Effector CD4-positive, alpha-beta T cell (primary cell): Measurements from ENCODE around the gene PDIA2.
"Not testable (repeated sequence)": the region's sequence is repeated elsewhere in the genome, so short reads cannot be mapped to it uniquely, and the experiment has no call there.

Experiments used
- DNase-seq: peaks from one replicate; pipeline ENCODE4 v3.0.0-alpha.2; 2020

Gene PDIA2

DNA sequence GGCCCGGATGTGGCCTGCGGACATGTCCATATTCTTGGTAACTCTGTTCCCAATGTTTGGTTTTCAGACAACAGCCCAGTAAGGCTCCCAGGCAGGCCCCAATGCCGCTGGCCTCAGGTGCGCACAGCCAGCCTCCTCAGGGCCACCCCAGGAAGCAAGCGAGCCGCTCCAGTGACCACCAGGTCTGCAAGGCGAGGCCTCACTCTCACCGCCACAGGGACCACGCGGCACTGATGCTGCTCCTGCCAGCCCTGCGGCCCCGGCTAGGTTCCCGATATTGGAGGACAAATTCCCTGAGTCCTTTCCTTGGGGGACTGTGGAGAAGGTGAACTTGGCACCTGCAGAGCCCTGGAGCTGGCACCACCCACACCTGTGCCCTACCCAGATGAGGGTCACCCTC is 19.0 kb downstream of the PDIA2 start:
- DNase-seq, result no peak

DNA sequence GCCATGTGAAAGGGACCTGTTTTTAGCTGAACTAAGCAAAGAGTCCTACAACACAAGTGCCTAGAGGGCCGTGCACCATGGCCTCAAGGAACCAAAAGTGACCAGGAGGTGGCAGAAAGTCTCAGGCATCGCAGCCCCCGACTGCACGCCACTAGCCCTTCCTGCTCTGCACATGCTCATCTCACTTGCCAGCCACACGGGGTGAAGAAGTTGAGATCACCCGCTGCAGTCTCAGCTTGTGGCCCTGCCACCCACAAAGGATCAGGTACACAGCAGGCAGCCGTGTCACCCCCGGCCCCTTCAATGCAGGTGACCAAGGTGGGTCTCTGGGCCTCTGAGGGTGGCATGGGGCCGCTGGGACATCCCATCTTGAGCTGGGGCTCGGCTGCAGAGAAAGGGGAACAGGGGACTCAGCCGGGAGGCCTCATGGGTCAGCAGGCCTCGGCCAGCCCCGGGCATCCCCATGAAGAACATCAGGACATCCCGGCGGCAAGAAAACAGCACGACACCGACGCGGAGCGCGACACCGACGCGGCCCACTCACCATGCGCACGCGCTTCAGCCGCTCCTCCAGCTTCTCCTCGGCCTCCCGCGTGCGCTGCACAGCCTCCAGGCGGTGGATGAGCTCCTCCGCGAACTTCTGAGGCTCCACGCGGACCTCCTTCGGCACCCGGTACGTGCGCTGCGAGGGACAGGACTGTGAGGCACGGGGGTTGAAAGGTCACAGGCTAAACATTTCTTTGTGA is 21.0 kb downstream of the PDIA2 start:
- DNase-seq, result no peak

DNA sequence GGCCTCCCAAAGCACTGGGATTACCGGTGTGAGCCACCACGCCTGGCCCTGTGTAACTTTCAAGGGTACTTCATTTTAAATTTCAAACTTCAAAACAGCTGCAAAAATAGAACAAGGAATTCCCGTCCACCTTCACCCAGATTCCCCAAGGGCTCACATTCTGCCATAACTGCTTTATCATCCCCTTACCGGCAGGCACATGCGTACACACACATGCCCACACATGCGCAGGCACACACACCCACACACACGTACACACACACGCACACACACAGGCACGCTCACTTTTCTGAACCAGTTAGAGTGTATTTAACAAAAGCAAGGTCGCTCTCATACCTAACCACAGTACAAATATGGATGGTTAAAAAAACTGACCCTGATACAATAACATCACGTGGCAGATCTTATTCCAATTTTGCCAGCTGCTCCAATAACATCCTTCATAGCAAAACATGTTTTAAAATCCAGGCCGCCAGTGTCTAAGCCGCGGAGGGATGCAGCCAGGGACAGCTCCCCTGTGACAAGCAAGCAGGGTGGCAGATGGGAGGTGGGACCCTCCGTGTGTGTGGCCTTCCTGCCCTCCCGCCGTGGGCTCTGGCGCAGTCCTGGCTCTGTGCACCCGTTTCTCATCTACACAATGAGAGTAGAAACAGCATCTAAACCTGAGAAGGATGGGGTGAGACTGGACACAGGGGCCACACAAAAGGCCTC is 23.1 kb downstream of the PDIA2 start:
- DNase-seq, result no peak

DNA sequence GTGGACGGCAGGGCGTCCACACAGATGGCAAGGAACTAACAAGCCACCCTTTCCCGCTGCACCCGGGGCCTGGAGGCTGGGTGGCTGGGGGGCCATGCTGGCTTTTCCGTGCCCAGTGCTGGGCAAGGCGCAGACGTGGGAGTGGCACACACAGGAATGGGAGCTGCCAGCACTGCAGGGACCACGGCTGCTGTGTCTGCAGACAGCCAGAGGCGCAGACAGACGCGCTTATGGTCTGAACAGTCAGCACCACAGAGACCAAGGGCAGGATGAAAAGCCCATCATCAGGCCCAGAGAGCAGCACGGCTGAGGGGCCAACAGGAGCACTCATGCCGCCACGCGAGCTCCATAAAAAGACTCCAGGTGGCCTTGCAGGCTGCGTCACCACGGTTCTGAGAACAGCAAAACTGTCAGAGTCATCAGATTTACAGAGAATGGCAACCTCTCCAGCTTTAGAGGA is 24.0 kb downstream of the PDIA2 start:
- no peak for DNase-seq

DNA sequence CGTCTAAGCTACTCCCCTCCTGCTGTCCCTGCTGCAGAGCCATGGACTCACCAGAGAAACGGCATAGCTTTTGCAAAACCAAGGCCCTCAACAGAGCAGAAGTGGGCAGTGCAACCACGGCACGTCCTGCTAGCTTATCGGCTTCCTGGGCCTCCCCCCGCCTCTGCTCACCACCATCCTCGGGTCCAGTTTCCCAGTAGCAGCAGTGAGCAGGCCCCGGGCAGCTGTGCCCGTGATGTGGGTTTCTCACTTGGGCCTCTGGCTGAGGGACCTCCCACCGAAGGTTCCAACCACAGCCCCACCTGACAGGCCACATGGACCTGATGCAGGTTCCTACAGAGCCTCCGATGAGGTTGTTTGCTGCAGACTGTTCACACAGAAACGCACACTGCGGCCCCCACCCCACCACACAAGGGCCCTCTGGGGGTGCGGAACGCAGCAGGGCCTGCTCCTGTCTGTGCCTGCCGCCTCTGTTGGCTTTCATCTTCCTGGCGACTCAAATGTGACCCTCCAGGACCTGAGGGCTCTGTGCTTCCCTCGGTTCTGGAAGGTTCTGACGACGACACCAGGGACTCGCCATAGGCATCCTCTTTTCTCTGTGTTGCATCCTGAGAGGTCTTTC is 24.8 kb downstream of the PDIA2 start:
- DNase-seq, result no peak

DNA sequence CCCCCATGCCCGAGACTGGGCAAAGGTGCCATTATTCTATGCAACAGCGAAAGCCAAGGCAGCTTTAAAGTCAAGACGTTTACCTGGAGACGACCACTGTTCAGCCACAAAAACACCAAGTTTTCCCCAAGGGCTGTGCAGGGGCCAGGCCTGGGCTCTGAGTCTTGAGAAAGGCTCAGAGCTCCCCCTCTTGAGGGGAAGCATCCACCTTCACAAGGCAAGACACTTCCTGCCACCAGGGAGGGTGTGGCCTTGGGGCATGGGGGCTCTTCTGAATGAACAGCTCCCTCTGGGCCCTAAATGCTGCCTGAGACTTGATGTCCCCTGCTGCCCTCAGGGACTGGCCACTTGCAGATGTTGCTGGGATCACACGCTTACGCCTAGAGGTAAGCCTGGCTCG is 26.5 kb downstream of the PDIA2 start:
- no peak for DNase-seq

DNA sequence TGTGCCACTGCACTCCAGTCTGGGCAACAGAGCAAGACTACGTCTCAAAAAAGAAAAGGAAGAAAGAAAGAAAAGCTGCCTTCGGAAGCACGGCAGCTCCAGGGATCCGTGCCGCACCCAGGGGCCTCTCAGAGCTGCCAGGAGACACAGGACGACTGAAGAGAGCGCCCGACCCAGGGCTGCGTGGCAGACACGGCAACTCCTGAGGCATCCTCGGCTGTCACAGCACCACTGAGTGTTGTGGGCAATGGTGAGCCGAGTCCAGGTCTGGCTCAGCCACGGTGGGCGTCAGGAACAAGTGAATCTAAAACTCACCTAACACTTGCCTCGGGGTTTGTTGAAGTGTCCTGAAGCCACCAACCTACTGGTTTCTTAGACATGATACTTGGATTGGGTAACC is 28.8 kb downstream of the PDIA2 start:
- no peak for DNase-seq

DNA sequence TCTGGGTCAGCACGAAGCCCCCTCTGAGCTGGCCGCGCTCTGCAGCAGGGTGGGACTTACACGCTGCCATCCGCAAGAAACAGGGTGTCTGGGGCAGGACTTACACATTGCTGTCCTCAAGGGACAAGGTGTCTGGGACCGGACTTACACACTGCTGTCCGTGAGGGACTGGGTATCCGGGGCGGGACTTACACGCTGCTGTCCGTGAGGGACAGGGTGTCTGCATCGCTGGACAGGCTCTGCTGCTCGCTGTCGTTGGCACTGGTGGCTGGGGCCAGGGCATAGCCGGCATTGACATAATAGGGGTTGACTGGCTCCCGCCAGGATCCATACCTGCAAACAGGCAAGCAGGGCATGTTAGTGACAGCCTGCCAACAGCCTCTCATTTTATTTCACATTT is 31.4 kb downstream of the PDIA2 start:
- DNase-seq, result no peak

DNA sequence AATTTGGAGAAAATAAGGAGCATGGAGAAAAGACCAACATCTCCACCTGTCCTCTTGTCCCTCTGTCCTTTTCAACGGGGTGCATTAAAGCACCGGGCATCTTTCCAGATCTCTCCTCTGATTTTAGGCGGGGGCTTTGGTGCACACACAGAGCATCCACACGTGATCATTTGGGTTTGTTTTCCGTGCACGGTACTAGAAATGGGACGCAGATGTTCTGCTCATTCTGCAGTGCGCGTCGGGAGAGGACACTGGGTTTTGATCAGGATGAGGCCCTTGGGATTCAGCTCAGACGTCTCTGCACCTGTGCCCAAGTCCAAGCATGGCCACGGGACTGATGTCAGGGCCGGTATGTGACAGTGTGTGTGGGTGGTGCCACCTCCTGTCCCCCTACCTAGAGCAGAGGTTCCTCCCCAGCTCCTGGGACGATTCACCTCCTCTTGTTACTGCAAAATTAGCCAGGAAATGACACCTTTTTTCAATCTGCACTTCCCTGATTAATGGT is 31.9 kb downstream of the PDIA2 start:
- DNase-seq, result no peak

DNA sequence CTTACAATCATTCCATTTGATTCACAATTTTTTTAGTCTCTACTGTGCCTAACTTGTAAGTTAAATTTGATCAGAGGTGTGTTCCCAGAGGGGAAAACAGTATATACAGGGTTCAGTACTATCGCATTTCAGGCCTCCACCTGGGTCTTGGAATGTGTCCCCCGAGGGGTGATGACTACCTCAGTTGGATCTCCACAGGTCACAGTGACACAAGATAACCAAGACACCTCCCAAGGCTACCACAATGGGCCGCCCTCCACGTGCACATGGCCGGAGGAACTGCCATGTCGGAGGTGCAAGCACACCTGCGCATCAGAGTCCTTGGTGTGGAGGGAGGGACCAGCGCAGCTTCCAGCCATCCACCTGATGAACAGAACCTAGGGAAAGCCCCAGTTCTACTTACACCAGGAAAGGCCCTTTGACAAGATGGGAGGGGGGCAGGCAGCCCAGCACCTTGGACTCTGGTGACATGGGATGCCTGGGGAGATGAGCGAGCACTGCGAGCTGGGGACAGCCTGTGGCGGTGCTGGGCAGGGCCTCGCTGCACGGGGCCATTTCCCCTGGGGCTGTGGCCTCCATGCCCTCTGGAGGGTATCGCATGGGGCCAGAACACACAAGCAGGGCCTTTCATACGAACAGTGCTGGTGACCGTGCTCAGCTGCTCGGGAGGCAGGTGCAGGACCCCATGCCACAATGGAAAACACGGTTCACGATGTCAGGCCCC is 33.9 kb downstream of the PDIA2 start:
- no peak for DNase-seq

DNA sequence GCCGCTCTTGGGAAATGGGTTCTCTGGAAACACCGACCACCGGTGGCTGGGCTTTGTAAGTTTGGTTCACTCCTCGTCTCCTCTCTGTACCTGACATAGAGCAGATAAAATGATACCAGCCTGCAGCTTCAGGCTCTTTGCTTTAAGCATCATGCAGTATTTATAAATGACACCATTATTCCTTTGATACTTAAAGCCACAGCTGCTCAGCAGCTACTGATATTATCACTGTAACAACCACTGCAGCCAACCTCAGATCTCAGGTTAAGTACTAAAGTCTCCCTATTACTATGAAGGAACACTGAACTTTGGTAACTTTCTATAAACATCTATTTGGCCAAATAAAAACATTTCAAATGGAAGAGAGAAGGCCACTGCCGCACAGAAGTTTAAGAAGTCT is 34.6 kb downstream of the PDIA2 start:
- no peak for DNase-seq

DNA sequence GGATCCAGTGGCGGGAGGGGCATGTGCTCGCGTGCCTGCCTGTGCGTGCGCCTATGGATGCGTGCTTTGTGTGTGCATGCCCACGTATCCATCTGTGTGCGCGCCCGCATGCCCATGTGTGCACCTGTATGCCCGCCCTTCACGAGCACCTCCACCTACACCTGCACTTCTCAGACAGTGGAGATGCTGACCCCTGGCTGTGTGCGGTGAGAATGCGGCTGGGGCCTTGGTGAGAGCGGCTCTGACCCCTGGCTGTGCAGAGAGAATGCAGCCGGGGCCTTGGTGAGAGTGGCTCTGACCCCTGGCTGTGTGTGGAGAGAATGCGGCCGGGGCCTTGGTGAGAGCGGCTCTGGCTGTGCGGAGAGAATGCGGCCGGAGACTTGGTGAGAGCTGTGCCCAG is 35.7 kb downstream of the PDIA2 start:
- DNase-seq, result no peak

DNA sequence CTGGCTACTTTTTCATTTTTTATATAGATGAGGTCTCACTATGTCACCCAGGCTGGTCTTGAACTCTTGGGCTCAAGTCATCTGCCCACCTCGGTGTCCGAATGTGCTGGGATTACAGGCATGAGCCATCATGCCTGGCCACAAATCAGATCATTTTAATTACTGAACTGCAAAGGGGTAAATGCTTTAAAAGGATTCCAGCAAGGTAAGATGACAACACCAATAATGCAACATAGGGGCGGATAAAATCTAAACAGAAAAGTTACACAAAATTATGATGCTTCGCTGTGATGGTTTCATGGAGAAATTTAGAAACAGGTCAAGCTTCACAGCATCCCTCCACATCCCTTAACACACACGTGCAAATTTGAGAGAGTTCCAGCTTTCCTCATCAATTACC is 37.2 kb downstream of the PDIA2 start:
- DNase-seq, result no peak

DNA sequence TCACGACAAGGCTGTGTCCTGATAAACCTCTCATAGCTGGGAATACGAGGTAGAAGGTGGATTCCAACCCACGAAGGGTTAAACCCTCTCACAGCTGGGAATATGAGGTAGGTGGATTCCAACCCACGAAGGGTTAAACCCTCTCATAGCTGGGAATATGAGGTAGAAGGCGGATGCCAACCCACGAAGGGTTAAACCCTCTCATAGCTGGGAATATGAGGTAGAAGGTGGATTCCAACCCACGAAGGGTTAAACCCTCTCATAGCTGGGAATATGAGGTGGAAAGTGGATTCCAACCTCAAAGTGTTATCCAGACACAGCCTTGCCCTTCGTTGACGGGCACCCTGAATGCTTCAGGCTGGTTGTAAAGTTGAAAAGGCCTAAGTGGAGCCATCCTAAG is 38.6 kb downstream of the PDIA2 start:
- DNase-seq, result no peak

DNA sequence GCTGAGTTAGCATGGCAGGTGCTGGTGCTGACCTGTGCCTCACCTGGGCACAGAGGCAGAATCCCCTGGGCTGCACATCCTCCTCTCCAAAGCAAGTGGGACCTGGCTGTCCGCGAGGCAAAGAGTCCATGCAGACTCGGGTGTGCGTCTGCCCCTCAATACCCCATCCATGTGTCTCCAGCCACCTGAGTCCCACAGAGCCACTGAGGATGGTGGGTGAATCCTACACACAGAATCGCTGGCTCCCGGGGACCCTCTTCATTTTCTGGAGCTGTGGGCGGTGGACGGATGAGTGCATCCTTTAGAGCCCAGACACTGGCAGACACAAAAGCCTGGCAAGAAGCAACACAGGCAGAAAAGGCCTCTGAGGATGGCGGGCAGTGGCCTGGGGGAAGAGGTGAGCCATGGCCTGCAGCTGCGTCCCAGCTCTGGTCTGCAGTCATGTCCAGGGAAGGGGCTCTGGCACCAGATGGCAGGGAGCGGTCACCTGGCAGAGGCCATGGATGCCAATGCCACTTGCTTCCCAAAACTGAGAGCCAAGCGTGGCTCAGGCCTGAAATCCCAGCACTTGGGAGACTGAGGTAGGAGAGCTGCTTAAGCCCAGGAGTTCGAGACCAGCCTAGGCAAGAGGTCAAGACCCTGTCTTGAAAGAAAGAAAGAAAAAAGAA is 39.6 kb downstream of the PDIA2 start:
- DNase-seq, result no peak

DNA sequence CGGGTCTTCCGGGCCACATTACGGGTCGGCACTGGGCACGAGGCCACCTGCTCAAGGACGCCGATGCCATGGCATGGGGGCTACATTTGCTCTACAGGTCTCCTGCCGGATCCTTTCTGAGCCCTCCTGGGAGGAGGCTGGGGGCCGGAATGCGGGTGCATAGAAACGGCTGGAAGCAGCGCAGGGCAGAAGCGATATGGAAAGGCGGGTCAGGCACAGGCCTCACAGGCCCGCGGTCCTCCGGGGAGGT is 41.2 kb downstream of the PDIA2 start:
- no peak for DNase-seq

DNA sequence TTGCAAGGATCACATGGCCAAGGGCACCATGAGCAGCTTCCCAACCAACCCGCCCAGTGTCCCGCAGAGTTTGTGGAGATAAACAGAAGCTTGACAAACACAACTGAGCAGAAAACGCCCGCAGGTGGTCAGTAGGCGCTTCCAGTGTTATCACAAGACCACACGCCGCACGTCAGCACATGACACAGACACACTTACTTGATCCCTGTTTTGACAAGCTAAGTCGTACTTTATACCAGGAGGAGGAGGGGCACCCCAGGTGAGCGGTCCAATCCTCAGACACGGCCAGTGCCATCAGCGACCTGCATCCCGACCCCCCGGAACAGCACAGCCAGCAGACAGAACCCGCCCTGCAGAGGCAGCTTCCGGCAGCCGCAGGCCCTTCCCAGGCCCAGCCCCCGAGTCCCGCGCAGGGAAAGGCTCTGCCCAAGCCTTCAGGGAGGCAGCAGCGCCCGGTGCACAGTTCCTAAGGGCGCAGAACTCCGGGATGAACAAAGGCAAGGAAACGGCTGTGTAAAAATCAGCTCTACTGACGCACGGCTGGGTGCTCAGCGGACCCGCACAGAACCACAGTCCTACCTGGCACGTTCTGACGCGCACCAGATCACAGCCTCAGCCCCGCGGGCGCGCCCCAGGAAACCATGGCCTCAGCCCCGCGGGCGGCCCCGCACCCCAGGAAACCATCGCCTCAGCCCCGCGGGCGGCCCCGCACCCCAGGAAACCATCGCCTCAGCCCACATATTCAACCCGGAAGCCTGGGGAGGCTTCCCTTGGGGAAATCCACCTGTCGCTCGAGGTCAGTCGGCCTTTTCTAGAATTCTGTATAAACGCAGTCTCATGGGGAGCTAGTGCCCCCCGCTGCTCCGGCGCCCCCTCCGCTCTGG is 41.7 kb downstream of the PDIA2 start:
- peak; percentile 71 for DNase-seq

DNA sequence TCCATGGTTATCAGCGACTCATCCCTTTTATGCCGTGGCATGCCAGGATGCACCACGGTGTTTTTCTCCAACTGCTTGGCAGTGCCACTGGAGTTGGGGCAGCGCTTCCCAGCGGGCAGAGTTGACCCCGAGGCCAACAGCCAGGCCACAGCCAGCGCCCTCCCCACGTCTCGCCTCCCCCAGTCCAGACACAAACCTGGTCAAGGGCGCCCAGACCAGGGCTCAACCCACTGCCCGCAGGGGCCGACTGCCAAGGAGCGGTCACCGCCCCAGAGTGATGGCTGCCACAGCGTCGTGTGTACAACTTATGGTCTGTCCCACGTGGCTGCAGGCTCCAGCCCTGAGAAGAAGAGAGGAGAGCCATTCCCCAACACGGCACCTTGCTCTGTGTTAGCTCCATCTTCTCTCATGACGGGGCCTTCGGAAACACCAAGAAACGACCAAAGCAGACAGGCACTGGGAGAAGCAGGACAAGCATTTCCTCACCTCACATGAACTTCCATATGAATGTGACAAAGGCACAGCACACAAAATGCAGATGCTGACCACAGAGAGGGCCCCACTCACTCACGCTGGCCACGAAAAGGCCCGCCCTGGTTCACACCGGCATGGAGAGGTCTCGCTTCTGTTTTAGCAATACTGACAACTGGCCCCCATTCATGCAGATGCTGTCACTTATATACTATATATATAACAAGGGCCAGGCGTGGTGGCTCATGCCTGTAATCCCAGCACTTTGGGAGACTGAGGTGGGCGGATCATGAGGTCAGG is 42.6 kb downstream of the PDIA2 start:
- DNase-seq, result no peak

DNA sequence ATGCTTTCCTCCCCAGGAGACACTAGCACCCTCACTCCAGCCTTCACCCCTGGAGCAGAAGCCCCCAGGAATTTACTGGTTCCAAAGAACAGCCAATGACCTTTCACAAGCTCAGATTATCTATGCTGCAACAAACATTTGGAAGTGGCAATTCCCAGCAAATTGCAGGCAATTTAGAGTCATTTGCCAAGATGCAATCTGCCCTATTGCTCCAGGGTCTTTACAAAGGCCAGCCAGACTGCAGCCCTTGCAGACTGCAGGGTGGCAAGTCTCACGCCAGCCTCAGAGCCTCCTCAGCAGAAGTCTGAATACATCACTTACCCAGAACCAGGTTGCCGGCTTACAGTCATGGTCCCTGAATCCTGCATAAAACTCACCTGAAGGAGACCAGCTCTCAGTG is 47.8 kb downstream of the PDIA2 start:
- no peak for DNase-seq

DNA sequence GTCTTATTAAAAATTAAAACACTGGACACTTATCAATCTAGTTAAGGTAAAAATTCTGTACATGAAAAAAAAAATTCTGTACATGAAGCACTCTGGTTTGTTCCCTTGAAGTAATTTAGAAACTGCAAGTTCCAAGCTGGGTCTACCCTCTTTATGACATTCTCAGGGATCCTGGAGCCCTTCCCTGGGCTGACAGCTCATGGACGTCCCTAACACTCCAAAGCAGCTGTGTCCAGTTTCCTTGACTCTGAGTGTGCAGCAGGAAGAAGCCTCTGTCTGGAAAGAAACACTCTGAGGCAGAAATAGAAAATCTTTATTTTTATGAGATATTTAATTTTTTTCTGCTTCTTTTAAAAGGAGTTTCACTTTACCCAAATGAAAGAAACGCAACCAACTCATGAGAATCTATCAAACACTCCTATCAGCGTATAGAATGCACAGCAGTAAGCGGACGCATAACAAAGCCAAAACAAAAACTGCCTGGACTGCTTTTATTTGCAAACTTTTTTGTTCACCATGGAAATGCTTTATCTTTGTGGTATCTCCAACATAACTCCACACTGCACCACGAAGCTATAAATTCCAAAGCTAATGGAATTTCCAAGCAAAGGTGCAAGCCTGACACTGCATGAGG is 48.3 kb downstream of the PDIA2 start:
- not testable (repeated sequence) for DNase-seq
